NOMO-1 treated with dmso at 0.1 percent for 144 hours (cell line): ENCODE measurements around the gene GARIN5B.
"Not testable (repeated sequence)": the region's sequence is repeated elsewhere in the genome, so short reads cannot be mapped to it uniquely, and the experiment has no call there.

Experiments
- DNase-seq: peaks from one replicate; lab custom pipeline; 2025; ENCODE audit not compliant: unreplicated experiment; lab: John Stamatoyannopoulos, UW

Gene GARIN5B

DNA sequence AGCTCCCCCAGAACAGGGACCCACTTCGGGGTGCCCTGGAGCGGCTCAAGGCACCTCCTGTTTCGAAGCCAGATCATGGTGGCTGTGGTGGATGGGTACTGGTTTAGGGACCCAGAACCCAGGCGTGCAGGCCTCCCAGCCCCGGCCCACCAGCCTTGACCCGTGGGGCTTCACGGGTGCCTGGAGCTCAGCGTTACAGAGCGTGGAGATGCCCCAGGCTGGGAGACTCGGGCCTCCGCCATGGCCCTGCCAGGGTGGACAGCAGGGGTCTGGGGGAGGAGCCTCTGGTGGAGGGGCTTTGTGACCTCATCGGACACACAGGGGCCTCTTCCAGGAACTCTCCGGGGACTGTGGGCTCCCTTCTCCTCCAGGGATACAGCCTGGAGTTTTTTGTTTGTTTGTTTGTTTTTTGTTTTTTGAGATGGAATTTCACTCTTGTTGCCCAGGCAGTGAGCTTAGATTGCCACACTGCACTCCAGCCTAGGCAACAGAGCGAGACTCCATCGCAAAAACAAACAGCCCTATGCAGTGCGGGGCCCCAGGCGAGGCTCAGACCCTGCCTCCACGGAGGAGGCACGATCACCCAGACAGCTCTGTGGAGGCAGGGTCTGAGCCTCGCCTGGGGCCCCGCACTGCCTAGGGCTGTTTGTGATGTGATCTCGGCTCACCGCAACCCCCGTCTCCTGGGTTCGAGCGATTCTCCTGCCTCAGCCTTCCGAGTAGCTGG, at the start of gene GARIN5B:
GARIN5B (minus strand) TSS at position 271 of the 727 bp plus-strand sequence; CDS start at position 77, 194 bp downstream.
- DNase-seq, result no peak

DNA sequence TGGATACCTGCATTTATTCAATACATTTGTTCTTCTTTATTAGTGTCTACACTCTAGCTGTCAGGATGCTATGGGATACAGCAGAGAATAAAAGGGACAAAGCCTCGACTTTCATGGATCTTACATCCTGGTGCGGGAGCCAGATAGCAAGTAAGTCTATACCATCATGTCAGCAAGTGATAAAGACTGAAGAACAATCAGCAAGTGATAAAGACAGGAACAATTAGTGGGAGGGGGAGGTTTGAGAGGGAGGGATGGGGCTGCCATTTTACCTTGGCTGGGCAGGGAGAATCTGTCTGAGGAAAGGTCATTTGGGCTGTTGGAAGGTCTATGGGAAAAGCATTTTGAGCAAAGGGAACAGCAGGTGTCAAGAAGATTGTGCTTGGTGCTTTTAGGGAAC, 47.1 kb upstream of the GARIN5B start:
- DNase-seq, result no peak

DNA sequence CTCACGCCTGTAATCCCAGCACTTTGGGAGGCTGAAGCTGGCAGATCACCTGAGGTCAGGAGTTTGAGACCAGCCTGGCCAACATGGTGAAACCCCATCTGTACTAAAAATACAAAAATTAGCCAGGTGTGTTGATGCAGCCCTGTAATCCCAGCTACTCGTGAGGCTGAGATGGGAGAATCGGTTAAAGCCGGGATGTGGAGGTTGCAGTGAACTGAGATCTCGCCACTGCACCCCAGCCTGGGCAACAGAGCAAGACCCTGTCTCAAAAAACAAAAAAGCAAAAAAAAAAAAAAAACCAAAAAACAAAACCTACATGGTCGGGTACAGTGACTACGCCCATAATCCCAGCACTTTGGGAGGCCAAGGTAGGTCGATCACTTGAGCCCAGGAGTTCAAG, 46.1 kb upstream of the GARIN5B start:
- DNase-seq, result not testable (repeated sequence)

DNA sequence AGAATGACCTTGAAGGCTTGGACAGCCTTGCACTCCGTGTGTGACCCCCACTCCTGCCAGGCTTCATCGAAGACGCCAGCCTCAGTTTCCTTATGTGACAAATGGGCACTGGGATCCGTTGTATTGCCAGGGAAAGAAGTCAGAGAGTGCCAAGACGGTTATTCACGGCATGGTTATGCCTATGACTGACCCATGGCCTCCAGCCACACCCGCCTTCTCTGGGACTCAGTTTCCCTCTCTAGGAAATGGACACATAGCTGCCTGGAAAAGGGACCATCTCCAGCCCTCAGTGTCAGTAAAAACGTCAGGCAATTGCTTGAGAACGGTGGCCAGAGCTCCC, 45.4 kb upstream of the GARIN5B start:
- no peak for DNase-seq

DNA sequence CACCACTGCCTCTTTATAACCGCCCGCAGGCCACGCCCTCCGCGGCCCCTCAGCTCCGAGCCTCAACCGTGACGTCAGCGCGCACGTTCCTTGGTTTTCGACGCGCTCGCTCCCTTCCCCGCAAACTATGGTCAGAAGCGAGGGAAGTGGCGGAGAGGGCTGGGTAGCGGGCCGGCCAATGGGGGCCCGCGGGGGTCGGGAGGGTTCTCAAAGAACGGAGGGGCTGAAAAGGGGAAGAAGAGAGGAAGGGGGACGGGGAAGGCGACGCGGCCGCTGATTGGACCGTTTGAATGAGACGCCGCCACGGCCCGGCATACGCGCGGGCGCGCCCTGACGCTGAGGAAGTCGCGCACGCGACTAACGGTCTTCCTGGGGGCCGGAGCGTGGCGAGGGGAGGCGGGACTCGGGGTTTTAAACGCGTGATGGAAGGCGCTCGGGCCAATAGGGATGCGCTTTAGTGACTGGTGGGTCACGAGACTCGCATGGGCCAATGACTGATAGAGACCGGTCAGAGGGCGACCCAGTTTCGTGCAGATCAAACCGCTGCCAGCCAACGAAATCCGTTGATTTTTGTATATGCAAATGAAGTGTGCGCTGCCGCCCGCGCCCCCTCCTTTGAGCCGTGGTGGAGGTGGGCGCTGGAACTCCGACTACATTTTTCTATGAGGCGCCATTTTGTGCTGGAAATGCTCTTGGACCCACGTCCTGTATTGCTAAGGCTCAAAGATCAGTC, 44.9 kb upstream of the GARIN5B start:
- peak; percentile 99 for DNase-seq

DNA sequence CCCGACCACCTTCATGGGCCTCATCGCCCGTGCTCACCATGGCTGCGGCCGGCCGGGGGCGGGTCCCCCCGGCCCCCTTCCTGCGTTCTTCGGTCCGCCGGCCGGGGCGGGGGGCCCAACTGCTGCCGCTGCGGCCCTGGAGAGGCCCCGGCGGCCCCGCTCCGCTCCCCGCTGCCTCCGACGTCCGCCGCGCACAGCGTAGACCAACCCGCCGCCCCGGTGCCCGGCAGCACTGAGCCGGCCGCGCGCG, 44.4 kb upstream of the GARIN5B start, which contains the start of gene UBE2S:
UBE2S (minus strand) TSS at position 239 of the 250 bp plus-strand sequence; CDS start at position 40, 199 bp downstream.
- not testable (repeated sequence) for DNase-seq

DNA sequence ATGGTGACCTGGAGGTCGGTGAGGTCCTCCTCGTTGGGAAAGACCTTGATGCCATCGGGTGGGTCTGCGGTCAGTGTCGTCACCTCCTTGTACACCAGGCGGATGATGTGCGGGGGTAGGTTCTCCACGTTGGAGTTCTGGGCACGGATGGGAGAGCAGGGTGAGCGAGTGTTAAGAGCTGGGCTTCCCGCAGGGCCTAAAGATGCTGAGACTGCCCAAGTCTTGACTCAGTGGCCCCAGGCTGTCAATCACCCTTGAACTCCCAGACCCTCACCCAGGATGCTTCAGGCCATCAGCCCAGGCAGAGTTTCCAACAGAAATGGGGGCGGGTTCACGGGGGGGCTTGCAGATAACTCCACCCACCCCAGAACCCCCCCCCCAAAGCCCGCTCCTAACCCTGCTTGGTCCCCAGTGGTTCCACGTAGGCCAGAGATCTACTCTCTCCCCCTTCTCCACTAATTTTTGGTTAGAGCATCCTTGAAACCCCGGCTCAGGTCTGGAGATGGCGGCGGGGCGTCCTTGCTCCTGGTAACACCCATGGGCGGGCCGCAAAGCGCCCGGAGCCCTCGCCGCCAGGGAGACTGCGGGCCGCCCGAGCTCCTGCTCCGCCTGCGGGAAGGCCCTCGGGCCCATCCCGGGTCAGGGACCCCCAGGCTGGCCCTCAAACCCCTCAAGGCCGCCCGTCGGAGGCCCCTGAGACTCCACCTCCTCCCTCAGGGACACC, 43.9 kb upstream of the GARIN5B start:
- DNase-seq, result no peak

DNA sequence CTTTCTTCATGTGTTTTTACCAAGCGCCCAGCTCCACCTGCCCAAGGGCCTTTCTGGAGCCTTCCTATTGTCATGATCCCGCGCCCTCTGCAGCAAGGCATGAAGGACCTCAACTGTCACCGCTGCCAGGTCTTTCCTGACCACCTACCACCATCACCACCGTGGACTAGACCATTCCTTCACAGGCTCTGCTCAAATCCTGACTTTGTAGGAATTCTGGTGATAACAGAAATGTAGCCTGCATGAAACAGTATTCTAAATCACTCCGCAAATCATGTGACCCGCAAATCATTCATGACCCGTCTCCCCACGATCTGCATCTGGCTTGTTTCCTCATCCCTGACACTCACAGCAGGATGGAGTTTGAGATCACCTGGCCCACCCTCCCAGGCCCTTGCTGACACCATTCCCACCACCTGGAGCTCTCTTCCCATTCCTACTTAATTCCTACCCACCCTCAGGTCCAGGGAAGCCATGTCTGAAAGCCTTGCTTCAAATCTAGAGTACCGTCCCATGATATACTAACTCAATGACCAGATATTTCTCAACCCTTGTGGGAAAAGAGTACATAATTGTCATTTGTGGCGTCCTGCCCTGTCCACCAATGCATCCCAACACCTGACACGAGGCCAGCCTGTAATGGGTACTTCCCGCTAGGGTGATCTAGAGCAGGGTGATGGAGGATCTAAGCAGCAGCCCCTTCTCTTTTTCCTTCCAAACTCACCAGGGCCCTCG, 43.2 kb upstream of the GARIN5B start:
- DNase-seq, result no peak

DNA sequence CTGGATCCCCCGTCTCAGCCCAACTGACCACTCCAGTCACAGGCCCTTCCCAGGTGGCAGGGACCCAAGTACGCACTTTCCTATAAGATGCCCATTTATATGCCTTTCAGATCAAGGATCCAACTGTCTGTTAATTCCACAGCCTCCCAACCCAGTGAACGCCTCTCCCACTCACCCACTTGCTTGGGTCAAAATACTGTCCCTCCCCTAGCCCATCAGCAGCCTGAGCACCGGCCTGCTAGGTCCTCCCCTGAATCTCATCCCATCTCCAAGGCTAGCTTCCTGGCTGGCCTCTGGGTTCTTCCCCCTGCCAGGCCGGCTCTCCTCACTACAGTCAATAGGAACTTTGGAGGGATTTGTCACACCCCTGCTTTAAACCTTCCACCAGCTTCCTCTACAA, 42.6 kb upstream of the GARIN5B start:
- DNase-seq, result no peak

DNA sequence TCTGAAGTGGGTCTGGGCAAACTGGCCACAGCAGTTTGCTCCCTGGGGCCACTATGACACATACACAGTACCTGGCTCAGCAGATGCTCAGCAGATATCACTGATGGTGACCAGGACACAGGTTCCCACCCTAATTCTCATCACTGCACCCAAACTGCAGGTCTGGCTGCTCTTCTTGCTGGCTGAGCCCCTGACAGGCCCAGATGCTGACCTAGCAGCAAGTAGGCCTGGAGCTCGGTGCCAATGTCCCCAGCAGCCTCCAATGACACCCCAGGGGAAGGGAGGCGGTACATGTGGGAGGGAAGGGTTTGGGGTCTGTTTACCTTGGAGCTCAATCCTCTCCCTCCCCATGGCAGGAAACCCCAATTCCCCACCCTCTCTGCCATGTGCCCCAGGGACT, 39.4 kb upstream of the GARIN5B start:
- DNase-seq, result no peak

DNA sequence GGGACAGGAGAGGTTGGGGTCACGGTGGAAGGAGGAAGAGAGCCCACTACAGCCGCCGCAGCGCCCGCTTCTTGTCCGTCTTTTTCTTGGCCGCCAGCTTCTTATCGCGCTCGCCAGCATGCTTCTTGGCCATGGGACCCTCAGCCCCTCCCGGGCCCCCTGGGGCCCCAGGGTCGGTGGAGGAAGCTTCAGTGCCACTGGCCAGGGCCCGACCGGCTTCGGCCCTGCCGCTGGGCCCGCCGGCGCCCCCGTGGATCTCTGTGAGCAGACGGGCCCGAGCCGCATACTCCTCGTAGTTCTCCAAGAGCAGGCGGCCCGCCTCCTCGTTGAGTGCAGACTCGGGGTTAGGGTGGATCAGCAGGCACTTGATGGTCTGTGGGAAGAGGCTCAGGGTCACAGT, 38.3 kb upstream of the GARIN5B start:
- not testable (repeated sequence) for DNase-seq

DNA sequence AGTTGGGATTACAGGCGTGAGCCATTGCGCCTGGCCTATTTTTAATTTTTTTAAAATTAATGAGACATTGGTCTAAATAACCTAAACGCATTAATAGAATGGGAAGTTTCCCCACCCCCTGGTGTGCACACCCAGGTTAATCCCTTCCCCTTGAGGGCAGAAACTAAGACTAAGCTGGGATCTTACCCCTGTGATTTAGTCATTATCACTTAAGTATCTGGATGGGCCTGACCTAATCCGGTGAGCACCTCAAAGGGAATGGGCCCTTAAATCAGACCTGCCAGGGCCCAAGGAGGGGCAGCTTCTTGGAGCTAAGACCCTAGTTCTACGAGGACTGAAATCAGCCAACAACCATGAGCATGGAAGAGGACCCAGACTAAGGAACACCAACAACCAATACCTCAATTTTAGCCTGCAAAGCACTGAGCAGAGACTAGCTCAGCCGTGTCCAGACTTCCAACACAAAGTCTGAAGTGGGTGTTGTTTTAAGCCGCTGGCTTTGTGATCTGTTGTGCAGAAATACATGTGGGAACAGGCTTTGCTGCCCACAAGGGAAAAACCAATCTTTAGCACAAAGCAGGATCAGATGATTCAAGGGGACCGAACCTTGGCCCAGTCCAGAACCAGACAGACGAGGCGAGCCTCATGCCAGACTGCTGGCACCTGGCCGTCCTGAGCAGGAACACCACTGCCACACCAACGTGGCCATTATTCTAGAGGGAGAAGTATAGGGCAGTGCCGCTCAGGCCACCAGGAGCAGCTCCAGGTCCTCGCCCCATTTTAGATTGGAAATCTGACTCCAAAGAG, 37.4 kb upstream of the GARIN5B start:
- DNase-seq, result no peak

DNA sequence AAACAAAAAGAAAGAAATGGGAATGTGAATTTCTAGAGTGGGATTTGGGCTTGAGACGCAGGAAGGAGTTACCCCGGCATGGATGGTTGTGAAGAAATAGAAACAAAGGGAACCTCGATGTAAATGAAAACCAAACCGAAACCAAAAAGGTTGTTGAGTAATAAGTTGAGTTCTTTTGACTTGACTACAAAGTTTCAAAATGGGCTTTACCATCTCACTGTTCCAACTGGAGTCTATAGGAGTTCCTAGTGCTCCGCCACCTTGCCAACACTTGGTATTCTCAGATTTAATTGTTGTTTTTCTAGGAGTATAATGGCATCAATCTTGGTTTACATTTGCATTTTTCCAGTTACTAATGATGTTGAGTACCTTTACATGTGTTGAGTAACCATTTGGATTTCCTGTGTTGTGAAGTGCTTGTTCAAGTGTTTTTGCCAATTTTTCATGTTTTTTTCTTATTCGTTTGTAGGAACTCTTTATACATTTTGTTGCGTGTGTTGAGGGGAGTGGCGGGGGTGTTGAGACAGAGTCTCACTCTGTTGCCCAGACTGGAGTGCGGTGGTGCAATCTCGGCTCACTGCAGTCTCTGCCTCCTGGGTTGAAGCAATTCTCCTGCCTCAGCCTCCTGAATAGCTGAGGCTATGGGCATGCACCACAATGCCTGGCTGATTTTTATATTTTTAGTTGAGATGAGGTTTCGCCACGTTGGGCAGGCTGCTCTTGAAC, 35.3 kb upstream of the GARIN5B start:
- DNase-seq, result peak; percentile 44

DNA sequence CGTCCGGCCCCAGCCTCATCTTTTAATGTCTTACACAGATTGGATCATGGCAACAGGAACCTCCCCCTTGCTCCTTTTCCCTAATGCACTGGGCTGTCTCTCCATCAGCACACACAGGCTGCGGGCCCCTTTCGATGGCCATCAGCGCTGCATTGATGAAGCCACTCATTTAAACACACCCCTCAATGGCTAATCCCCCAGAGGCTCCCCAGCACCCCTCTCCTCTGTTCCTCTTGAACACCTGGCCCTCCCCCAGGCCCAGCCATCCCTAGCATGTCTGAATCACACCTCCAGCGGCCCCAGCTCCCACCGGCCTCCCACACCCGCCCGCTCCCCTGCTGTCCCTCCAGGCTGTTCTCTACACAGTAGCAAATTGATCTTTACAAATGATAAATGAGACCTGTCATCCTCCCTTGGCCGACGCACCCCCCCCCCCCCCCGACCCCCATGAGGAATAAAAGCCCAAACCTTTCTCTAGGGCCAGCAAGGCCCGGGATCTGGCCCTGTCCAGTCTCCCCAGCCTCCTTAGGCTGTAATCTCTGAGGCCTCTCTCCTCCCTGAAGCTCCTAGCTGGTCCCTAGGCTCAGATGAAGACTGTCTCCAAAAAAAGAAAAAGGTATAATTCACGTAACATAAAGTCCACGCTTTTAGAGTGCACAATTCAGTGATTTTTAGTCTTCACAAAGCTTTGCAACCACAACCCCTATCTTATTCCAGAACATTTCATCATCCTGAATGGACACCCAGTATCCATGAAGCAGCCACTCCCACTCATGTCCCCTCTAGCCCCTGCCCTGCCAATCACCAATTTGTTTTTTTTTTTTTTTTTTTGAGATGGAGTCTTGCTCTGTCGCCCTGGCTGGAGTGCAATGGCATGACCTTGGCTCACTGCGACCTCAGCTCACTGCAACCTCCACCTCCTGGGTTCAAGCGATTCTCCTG, 30.0 kb upstream of the GARIN5B start:
- no peak for DNase-seq

DNA sequence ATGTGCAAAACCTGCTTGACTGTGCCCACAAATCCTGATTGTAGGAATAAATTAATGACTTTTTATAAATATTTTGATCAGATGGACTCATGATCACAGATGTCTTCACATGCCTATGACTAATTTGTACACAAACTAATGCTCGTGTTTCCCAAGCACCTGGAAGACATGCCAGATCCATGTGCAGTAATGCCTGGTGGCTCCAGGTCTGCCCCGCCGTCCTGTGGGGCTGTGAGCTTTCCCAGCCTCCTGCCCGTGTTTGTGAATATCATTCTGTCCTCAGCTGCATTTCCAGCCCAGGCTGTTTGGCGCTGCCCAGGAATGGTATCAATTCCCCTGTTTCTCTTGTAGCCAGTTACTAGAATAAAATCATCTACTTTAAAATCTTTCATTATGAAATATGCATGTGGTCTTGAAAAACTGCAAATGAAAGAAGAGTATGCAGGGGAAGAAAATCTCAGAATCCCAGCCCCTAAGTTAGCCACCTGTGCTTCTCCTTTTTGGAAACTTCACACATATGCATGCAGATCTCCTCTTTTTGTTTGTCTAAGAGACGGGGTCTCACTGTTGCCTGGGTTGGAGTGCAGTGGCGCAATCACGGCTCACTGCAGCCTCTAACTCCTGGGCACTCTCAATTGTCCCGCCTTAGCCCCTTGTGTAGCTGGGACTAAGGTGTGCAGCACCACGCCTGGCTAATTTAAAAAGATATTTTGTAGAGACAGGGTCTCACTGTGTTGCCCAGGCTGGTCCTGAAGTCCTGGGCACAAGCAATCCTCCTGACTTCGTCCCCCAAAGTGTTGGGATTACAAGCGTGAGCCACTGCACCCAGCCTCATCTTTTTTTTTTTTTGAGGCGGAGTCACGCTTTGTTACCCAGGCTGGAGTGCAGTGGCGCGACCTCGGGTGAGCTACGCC, 28.9 kb upstream of the GARIN5B start:
- no peak for DNase-seq

DNA sequence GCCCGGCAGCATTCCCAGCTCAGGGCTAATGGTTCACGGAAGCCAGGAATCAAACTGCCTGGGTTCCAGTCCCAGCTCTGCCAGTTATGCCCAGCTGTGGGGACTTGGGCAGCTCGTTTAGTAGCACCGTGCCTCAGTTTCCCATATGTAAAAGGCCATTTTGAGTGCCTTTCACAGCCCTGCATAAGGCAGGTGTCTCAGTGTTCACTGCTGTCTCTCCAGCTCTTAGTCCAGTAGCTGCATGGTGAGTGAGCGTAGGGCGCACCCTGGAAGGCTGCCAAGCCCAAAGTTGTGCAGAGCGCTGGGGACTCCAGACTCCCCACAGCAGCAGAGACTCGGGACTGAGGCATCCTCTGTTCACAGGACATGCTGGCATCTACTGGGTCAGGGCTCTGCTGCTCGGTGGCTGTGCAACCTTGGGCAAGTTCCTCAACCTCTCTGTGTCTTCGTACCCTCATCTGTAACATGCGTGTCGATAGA, 28.2 kb upstream of the GARIN5B start:
- no peak for DNase-seq

DNA sequence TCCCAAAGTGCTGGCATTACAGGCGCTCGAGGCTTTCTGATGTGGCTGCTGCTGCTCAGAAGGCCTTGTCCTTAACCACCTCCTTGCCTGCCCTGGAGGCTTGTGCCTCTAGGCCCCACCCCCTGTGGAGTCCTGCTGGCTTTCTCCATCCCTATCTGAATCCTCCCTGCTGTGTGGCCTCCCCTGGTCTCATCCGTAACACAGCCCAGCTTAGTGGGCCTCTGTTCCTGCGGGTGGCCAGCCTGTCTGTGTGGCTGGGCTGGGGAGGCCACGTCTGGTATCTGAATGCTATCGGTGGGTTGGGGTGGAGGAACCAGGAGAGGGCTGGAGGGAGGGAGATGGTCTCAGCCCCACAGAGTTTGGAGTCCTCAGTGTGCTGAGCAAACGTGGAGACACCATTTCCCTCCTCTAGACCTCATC, 27.4 kb upstream of the GARIN5B start:
- no peak for DNase-seq
